ENCODE results near the gene REG1A. TPM values are rescaled to one million over a fixed set of nuclear protein-coding genes. Genes with fewer than 3 reads are reported as not detected.

REG1A gene, protein sequence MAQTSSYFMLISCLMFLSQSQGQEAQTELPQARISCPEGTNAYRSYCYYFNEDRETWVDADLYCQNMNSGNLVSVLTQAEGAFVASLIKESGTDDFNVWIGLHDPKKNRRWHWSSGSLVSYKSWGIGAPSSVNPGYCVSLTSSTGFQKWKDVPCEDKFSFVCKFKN
- total RNA-seq, result not detected in 2 replicates

DNA sequence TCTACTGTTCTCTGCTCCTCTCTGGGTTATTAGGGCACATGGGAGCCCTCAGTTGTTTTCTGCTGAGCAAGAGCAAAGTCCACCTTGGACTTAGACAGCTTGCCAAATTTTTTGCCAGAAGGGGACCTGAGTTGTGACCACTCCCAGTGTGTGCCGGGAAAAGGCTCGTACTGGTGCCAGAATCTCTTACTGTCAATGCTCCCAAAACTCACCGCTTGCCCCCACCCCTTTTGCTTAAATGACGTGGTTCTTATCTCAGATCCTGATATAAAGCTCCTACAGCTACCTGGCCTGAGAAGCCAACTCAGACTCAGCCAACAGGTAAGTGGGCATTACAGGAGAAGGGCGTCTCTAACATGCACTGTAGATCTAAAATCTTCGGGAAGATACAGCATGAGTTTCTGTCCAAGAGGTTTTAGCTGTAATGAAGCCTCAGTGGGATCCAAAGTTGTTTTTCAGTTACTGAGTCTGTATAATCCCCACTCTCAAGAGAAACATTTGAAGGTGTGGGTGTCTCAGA is at the start of gene REG1A:
REG1A (plus strand) TSS at position 295 of the 520 bp plus-strand sequence. CDS start 374 bp downstream, outside the sequence.

DNA sequence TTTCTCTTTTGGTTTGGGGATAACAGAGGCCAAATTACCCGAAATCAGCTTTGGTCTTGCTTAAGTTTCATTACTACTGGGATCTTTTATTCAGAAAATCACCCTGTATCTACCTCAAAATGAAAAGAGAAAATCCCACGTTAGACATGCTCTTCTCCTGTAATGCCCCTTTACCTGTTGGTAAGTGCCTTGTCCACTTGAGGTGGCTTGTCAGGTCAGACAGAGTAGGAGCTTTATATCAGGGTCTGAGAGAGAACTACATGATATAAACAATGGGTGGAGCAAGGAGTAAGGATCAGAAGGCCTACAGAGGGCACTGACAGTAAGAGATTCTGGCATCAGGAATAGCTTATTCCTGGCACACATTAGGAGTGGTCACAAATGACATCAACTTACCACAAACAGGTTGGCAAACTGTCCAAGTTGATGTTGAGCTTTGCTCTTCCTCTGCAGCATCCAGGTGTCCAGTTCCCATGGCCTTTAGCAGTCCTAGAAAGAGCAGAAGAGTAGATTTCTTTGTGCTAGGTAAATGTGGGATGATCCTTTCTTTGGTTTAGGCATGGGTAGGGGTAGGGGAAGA is 32.4 kb upstream of the REG1A start, which contains the start of gene REG1B:
REG1B (minus strand) TSS at position 209 of the 580 bp plus-strand sequence. CDS start 381 bp downstream, outside the sequence.

DNA sequence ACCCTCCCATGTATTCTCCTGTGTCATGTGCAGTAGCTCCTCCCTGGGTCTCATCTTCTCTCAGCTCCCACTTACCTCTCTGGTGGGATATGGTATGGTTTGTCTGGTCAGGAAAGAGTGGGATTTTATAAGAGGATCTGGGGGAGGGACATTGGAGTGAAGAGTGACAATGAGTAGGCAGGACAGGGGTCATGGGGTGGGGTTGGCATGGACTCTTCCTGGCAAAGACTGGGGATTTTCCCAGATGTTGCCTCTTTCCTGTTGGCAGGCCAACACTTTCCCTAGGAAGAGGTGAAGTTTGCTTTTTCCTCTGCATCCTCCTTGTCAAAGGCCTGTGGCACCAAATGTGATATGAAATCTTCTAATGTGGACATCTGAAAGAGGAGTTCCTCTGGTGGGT is 39.4 kb downstream of the REG1A start, which contains the start of gene REG3A:
REG3A (minus strand) TSS at position 101 of the 400 bp plus-strand sequence. CDS start 348 bp downstream, outside the sequence.

Other genes starting within 250 kb of the REG1A start
- gene REG3G, start 94.8 kb upstream of the REG1A start, total RNA-seq, result not detected in 2 replicates
- not detected in 2 replicates for gene REG1B, start 32.5 kb upstream of the REG1A start, total RNA-seq
- not detected in 2 replicates for gene REG3A, start 39.3 kb downstream of the REG1A start, total RNA-seq